ENCODE measurements around the gene BANP. TPM values are rescaled to one million over a fixed set of nuclear protein-coding genes. Genes with fewer than 3 reads are reported as not detected.

Gene BANP
- total RNA-seq, 1 experiment from 2014 or later: 37.2 TPM

- Histone ChIP-seq H3K27ac (ENCODE audit: low read depth, low read length) (no peak overlapping the region), H4K20me1 (ENCODE audit: insufficient read depth) (no peaks in the 10 kb centered on the region), H3K4me2 (ENCODE audit: low read length) (peak overlapping the region; percentile 28; the same call in 1 of the 2 replicates), H3K9ac (ENCODE audit: low read length) (no peak overlapping the region), H3K9me2 (ENCODE audit: insufficient read depth) (no peaks in the 10 kb centered on the region), H3K4me1 (ENCODE audit: control insufficient read depth in 1 of 2, insufficient read depth in 2 of 2, low read length in 2 of 2) (peaks cover 0 to 6% of the 10 kb centered on the region in 2 experiments; a peak in 1 of 4 replicates), H3K27me3 (ENCODE audit: insufficient read depth, low read length) (no peaks in the 10 kb centered on the region), H3K9me3 (ENCODE audit: control insufficient read depth in 1 of 2, insufficient read depth in 1 of 2, low read depth in 1 of 2, low read length in 2 of 2) (no peaks in the 10 kb centered on the region), H3K4me3 (replicated peaks in 1 of 2; ENCODE audit: low read depth in 1 of 2, low read length in 2 of 2) (no peak overlapping the region), H3K36me3 (ENCODE audit: control insufficient read depth in 1 of 2, insufficient read depth in 2 of 2, low read length in 2 of 2) (no peaks in the 10 kb centered on the region), H3K79me2 (ENCODE audit: insufficient read depth, low read length) (no peaks in the 10 kb centered on the region), H2AFZ (ENCODE audit: low read depth, low read length, poor library complexity, severe bottlenecking) (no peak overlapping the region)
- ChIA-PET POLR2A (interaction anchor here (1.1 kb wide), 1 partner anchor 30 kb away, joined by 3 read pairs; the partner anchor contains the start of gene BANP), RAD21 (ENCODE audit: low non-redundant PET in 1 of 2, low total read pairs in 2 of 2, uncharacterized antibody in 2 of 2, unreplicated experiment in 2 of 2) (no interaction called here), CTCF (no interaction called here)
- ATAC-seq (peak; percentile 86), DNase-seq (ENCODE audit: low read depth, low spot score) (peak; percentile 15)
- TF ChIP-seq, protein P1, sequence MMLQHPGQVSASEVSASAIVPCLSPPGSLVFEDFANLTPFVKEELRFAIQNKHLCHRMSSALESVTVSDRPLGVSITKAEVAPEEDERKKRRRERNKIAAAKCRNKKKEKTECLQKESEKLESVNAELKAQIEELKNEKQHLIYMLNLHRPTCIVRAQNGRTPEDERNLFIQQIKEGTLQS (IDR thresholded peaks at IDR 0.05): no peak
- TF ChIP-seq SRF (IDR thresholded peaks at IDR 0.05; ENCODE audit: low read depth) (no peak), JUND (IDR thresholded peaks at IDR 0.05) (no peak), POLR2AphosphoS5 (IDR thresholded peaks at IDR 0.05; ENCODE audit: low read depth, low read length) (no peak), MAX (IDR thresholded peaks at IDR 0.05) (no peak), CBX3 (IDR thresholded peaks at IDR 0.05; ENCODE audit: low read depth) (no peak), ZNF274 (IDR thresholded peaks at IDR 0.05; ENCODE audit: low read depth, low read length) (no peak), EZH2phosphoT487 (IDR thresholded peaks at IDR 0.05; ENCODE audit: borderline replicate concordance) (no peak), CEBPB (IDR thresholded peaks at IDR 0.05; ENCODE audit: low read depth) (no peak)
- BruUV-seq (replicated peaks): no TSS peak
- intact Hi-C loops (cut with micrococcal nuclease): no loop called here
Observed at GRCh38 chr16:87921236-87921773, 29.9 kb upstream of the BANP start.

DNA sequence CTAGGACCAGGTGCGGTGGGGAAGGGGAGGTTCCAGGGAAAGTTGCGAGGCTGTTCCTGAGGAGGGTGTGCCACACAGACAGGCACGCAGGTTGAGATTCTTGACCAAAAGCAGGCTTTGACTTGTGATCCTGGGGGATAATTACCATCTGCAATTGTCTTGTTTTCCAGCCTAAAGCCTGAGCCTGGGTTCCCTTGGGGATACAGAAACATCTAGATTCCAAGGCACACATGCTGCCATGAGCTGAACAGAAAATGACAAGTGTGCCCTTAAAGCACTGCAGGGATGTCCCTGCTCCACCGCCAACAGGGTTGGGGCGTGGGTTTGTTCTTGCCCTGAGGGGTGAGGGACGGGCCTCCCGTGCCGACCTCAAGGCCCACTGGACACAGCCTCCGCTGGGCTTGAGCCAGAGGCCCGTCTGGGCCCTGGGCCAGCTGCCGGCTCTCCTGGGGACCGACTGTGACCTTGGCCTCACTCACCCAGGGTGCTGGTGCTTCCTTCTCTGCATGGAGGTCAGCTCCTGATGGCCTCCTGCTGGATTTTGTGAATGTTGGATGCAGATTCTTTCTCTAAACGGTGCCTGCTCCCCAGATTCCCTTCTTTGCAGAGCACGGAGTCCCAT is 28.9 kb upstream of the BANP start:
- Histone ChIP-seq H3K9me2 (ENCODE audit: insufficient read depth) (no peaks in the 10 kb centered on the region), H3K9ac (ENCODE audit: low read length) (no peak overlapping the region), H3K4me1 (ENCODE audit: control insufficient read depth in 1 of 2, insufficient read depth in 2 of 2, low read length in 2 of 2) (peaks cover 0 to 6% of the 10 kb centered on the region in 2 experiments; a peak in 1 of 4 replicates), H3K36me3 (ENCODE audit: control insufficient read depth in 1 of 2, insufficient read depth in 2 of 2, low read length in 2 of 2) (no peaks in the 10 kb centered on the region), H4K20me1 (ENCODE audit: insufficient read depth) (no peaks in the 10 kb centered on the region), H3K4me2 (ENCODE audit: low read length) (no peak overlapping the region), H3K27me3 (ENCODE audit: insufficient read depth, low read length) (no peaks in the 10 kb centered on the region), H3K27ac (ENCODE audit: low read depth, low read length) (no peak overlapping the region), H3K9me3 (ENCODE audit: control insufficient read depth in 1 of 2, insufficient read depth in 1 of 2, low read depth in 1 of 2, low read length in 2 of 2) (no peaks in the 10 kb centered on the region), H3K4me3 (replicated peaks in 1 of 2; ENCODE audit: low read depth in 1 of 2, low read length in 2 of 2) (no peak overlapping the region), H2AFZ (ENCODE audit: low read depth, low read length, poor library complexity, severe bottlenecking) (no peak overlapping the region), H3K79me2 (ENCODE audit: insufficient read depth, low read length) (no peaks in the 10 kb centered on the region)
- ChIA-PET CTCF (no interaction called here), POLR2A (no interaction called here), RAD21 (ENCODE audit: low non-redundant PET in 1 of 2, low total read pairs in 2 of 2, uncharacterized antibody in 2 of 2, unreplicated experiment in 2 of 2) (no interaction called here)
- no peak for ATAC-seq
- BruUV-seq (replicated peaks): no TSS peak
- intact Hi-C loops (cut with micrococcal nuclease): no loop called here
- no peak for DNase-seq (ENCODE audit: low read depth, low spot score)
- TF ChIP-seq ZNF274 (IDR thresholded peaks at IDR 0.05; ENCODE audit: low read depth, low read length): no peak
- no peak for TF ChIP-seq POLR2A (IDR thresholded peaks at IDR 0.05; ENCODE audit: borderline replicate concordance, extremely low read depth, insufficient read depth, insufficient read length)
- no peak for TF ChIP-seq TCF7L2 (IDR thresholded peaks at IDR 0.05; ENCODE audit: borderline replicate concordance, extremely low read depth, insufficient read depth, insufficient read length)
- TF ChIP-seq, protein P2, sequence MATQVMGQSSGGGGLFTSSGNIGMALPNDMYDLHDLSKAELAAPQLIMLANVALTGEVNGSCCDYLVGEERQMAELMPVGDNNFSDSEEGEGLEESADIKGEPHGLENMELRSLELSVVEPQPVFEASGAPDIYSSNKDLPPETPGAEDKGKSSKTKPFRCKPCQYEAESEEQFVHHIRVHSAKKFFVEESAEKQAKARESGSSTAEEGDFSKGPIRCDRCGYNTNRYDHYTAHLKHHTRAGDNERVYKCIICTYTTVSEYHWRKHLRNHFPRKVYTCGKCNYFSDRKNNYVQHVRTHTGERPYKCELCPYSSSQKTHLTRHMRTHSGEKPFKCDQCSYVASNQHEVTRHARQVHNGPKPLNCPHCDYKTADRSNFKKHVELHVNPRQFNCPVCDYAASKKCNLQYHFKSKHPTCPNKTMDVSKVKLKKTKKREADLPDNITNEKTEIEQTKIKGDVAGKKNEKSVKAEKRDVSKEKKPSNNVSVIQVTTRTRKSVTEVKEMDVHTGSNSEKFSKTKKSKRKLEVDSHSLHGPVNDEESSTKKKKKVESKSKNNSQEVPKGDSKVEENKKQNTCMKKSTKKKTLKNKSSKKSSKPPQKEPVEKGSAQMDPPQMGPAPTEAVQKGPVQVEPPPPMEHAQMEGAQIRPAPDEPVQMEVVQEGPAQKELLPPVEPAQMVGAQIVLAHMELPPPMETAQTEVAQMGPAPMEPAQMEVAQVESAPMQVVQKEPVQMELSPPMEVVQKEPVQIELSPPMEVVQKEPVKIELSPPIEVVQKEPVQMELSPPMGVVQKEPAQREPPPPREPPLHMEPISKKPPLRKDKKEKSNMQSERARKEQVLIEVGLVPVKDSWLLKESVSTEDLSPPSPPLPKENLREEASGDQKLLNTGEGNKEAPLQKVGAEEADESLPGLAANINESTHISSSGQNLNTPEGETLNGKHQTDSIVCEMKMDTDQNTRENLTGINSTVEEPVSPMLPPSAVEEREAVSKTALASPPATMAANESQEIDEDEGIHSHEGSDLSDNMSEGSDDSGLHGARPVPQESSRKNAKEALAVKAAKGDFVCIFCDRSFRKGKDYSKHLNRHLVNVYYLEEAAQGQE (IDR thresholded peaks at IDR 0.05; ENCODE audit: low read depth): no peak
- TF ChIP-seq SRF (IDR thresholded peaks at IDR 0.05; ENCODE audit: low read depth): no peak
- no peak for TF ChIP-seq SIN3A (IDR thresholded peaks at IDR 0.05; ENCODE audit: low read depth)
- TF ChIP-seq JUND (IDR thresholded peaks at IDR 0.05): no peak
- no peak for TF ChIP-seq YY1 (IDR thresholded peaks at IDR 0.05; ENCODE audit: extremely low read depth, insufficient replicate concordance, low read depth, low read length)

Measured in HCT116 (cell line).